ENCODE data around the gene PML.
"Not testable (repeated sequence)": the region's sequence is repeated elsewhere in the genome, so short reads cannot be mapped to it uniquely, and the experiment has no call there.

DNA sequence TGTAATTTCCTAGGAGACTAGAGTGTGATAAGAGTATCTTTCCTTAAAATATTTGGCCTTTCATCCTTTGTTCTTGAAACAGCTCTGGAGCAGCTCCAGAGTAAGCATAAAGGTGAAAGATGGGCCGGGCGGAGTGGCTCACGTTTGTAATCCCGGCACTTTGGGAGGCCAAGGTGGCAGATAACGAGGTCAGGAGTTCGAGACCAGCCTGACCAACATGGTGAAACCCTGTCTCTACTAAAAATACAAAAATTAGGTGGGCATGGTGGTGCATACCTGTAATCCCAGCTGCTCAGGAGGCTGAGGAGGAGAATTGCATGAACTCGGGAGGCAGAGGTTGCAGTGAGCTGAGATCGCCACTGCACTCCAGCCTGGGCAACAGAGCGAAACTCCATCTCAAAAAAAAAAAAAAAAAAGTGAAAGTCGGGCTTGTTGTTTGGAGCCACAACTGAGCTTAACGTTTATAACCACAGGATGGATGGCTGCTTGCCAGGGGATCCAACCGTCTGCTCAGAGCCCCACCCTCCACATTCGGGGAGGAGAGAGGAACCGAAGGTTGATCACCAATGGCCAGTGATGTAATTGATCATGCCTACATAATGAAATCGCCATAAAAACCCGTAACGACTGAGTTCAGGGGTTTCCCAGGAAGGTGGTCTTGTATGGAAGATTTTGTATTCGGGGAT is 18.9 kb upstream of the PML start:
- TF ChIP-seq, protein P1, sequence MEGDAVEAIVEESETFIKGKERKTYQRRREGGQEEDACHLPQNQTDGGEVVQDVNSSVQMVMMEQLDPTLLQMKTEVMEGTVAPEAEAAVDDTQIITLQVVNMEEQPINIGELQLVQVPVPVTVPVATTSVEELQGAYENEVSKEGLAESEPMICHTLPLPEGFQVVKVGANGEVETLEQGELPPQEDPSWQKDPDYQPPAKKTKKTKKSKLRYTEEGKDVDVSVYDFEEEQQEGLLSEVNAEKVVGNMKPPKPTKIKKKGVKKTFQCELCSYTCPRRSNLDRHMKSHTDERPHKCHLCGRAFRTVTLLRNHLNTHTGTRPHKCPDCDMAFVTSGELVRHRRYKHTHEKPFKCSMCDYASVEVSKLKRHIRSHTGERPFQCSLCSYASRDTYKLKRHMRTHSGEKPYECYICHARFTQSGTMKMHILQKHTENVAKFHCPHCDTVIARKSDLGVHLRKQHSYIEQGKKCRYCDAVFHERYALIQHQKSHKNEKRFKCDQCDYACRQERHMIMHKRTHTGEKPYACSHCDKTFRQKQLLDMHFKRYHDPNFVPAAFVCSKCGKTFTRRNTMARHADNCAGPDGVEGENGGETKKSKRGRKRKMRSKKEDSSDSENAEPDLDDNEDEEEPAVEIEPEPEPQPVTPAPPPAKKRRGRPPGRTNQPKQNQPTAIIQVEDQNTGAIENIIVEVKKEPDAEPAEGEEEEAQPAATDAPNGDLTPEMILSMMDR (conservative IDR thresholded peaks at IDR 0.05): not testable (repeated sequence)
- not testable (repeated sequence) for TF ChIP-seq EZH2 (IDR thresholded peaks at IDR 0.05; ENCODE audit: low read depth)

Data from PC-9 (cell line).